ENCODE data around the gene SLC25A41.

Gene SLC25A41

DNA sequence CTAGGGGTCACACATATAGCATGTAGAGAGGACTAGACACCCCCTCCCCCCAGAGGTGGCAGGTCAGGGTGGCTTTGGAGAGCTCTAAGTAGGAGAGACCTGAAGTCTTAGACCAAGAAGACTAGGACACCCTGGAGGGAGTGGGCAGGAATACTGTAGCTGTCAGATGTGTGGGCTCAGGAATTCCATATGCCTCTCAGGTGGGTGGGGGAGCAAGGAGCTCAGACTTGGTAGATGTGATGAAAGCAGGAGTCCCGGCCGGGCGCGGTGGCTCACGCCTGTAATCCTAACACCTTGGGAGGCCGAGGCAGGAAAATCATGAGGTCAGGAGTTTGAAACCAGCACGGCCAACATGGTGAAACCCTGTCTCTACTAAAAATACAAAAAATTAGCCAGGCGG lies 32.1 kb upstream of the SLC25A41 start:
- no peak overlapping the region for H3K4ac ChIP-seq (ENCODE audit: low read depth in 1 of 2, low read length in 2 of 2)
- no peak overlapping the region for H4K8ac ChIP-seq (ENCODE audit: low read length)
- H2AK5ac ChIP-seq (ENCODE audit: low read length, severe bottlenecking): no peak overlapping the region
- peaks cover 4 to 60% of the 10 kb centered on the region in 2 experiments for H3K27me3 ChIP-seq (ENCODE audit: control insufficient read depth in 1 of 2, insufficient read depth in 1 of 2, low read length in 2 of 2)
- no peak overlapping the region for H2BK120ac ChIP-seq (ENCODE audit: low read depth, low read length)
- peaks cover 17% of the 10 kb centered on the region for H3K4me1 ChIP-seq (ENCODE audit: control insufficient read depth, insufficient read depth, low read depth, low read length)
- H2BK15ac ChIP-seq (ENCODE audit: low read depth, poor library complexity, severe bottlenecking): no peak overlapping the region
- no peak overlapping the region for H3K4me3 ChIP-seq (ENCODE audit: insufficient read depth in 1 of 2, low read depth in 1 of 2, low read length in 2 of 2)
- no peak for DNase-seq
- no peak overlapping the region for H2BK12ac ChIP-seq (ENCODE audit: low read length in 2 of 2)
- no peak overlapping the region for H3K9ac ChIP-seq (ENCODE audit: low read length)
- H3K23ac ChIP-seq (ENCODE audit: low read length in 2 of 2): no peak overlapping the region
- H2AFZ ChIP-seq (ENCODE audit: low read depth, low read length): no peak overlapping the region
- H3K4me2 ChIP-seq (ENCODE audit: low read length, poor library complexity, severe bottlenecking): no peak overlapping the region
- H3K36me3 ChIP-seq (ENCODE audit: control insufficient read depth in 1 of 2, insufficient read depth in 2 of 2, low read depth in 1 of 2, low read length in 2 of 2): peaks cover 0 to 19% of the 10 kb centered on the region in 2 experiments
- no peaks in the 10 kb centered on the region for H3K9me3 ChIP-seq (ENCODE audit: control insufficient read depth, low read length)
- no peak overlapping the region for H3K27ac ChIP-seq (ENCODE audit: low read length, poor library complexity, severe bottlenecking)
- H3K18ac ChIP-seq (ENCODE audit: low read depth in 1 of 2, low read length in 2 of 2): no peak overlapping the region
- H3K14ac ChIP-seq (ENCODE audit: low read length in 2 of 2): no peak overlapping the region
- H4K91ac ChIP-seq (ENCODE audit: low read length): no peak overlapping the region
- no peaks in the 10 kb centered on the region for H3K79me1 ChIP-seq (replicated peaks; ENCODE audit: low read length, poor library complexity, severe bottlenecking)
- H2BK5ac ChIP-seq (ENCODE audit: low read depth, low read length, poor library complexity, severe bottlenecking): no peak overlapping the region
- 91% methylated on average over 8 of the region's 8 CpGs for WGBS

DNA sequence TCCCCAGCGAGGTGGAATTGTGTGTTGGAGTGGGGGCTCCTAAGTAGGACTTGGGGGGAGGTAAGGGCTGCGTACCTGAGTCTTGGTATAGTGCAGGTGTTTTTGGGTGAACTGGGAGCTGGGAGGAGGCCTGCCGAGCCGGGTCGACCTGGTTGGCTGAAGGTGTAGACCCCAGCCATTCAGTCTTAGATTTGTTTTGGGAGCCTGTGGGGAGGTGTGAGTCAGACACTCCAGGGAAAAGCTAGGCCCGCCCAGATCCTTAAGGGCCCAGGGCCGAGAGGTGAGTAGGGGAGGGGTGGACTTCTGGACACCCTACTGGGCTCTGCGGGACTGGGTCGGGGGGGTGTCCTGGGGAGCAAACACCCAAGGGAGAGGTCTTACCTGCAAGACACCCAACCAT lies 31.4 kb upstream of the SLC25A41 start:
- peaks cover 0 to 19% of the 10 kb centered on the region in 2 experiments for H3K36me3 ChIP-seq (ENCODE audit: control insufficient read depth in 1 of 2, insufficient read depth in 2 of 2, low read depth in 1 of 2, low read length in 2 of 2)
- H3K4ac ChIP-seq (ENCODE audit: low read depth in 1 of 2, low read length in 2 of 2): no peak overlapping the region
- H3K9ac ChIP-seq (ENCODE audit: low read length): no peak overlapping the region
- H4K91ac ChIP-seq (ENCODE audit: low read length): no peak overlapping the region
- H2AFZ ChIP-seq (ENCODE audit: low read depth, low read length): no peak overlapping the region
- H2BK12ac ChIP-seq (ENCODE audit: low read length in 2 of 2): no peak overlapping the region
- peaks cover 17% of the 10 kb centered on the region for H3K4me1 ChIP-seq (ENCODE audit: control insufficient read depth, insufficient read depth, low read depth, low read length)
- H3K27ac ChIP-seq (ENCODE audit: low read length, poor library complexity, severe bottlenecking): no peak overlapping the region
- H2BK5ac ChIP-seq (ENCODE audit: low read depth, low read length, poor library complexity, severe bottlenecking): no peak overlapping the region
- H2BK15ac ChIP-seq (ENCODE audit: low read depth, poor library complexity, severe bottlenecking): no peak overlapping the region
- H3K9me3 ChIP-seq (ENCODE audit: control insufficient read depth, low read length): no peaks in the 10 kb centered on the region
- H3K23ac ChIP-seq (ENCODE audit: low read length in 2 of 2): no peak overlapping the region
- no peak overlapping the region for H2BK120ac ChIP-seq (ENCODE audit: low read depth, low read length)
- peaks cover 4 to 57% of the 10 kb centered on the region in 2 experiments for H3K27me3 ChIP-seq (ENCODE audit: control insufficient read depth in 1 of 2, insufficient read depth in 1 of 2, low read length in 2 of 2)
- H2AK5ac ChIP-seq (ENCODE audit: low read length, severe bottlenecking): peak overlapping the region; percentile 29
- H4K8ac ChIP-seq (ENCODE audit: low read length): no peak overlapping the region
- H3K4me2 ChIP-seq (ENCODE audit: low read length, poor library complexity, severe bottlenecking): peak overlapping the region; percentile 67
- no peaks in the 10 kb centered on the region for H3K79me1 ChIP-seq (replicated peaks; ENCODE audit: low read length, poor library complexity, severe bottlenecking)
- H3K4me3 ChIP-seq (ENCODE audit: insufficient read depth in 1 of 2, low read depth in 1 of 2, low read length in 2 of 2): no peak overlapping the region
- no peak overlapping the region for H3K14ac ChIP-seq (ENCODE audit: low read length in 2 of 2)
- 47% methylated on average over 9 of the region's 9 CpGs for WGBS
- H3K18ac ChIP-seq (ENCODE audit: low read depth in 1 of 2, low read length in 2 of 2): no peak overlapping the region
- DNase-seq: no peak

DNA sequence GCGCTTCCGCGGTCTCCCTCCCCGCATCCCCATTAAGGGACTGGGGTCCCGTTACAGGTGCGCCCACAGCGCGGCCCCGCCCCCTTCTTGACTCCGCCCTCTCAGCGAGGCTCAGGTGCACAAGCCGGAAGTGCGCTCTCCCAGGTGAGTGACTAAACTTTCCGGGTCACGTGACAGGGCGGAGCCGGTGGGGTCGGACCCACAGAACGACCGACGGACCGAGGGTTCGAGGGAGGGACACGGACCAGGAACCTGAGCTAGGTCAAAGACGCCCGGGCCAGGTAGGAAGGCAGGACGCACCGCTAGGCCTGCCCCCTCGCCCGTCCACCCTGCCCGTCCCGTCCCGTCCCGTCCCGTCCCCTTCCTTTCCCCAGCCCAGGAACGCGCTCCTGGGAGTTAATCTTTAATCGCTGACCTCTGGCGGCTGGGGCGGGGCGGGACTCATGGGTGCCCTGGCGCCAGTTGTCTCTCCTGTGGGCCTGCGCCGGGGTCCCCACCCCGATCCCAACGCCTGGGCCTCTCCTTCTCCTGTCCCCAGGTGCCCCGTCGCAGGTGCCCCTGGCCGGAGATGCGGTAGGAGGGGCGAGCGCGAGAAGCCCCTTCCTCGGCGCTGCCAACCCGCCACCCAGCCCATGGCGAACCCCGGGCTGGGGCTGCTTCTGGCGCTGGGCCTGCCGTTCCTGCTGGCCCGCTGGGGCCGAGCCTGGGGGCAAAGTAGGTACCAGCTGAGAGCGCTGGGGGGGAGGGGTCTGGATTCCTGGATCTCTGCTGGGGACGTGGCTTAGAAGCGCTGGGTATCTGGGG lies 30.7 kb upstream of the SLC25A41 start, which contains the start of gene CRB3:
Gene CRB3, plus strand, starts transcription at position 202 of the 804 bp plus-strand sequence. Its CDS starts 431 bp downstream, at position 633.
- Histone ChIP-seq H3K4me3 (ENCODE audit: insufficient read depth in 1 of 2, low read depth in 1 of 2, low read length in 2 of 2) (peak within 1 kb of the TSS in 1 of 2 experiments; percentile 62), H3K36me3 (ENCODE audit: control insufficient read depth in 1 of 2, insufficient read depth in 2 of 2, low read depth in 1 of 2, low read length in 2 of 2) (peaks cover 0 to 19% of the 10 kb centered on the region in 2 experiments), H3K79me1 (replicated peaks; ENCODE audit: low read length, poor library complexity, severe bottlenecking) (peaks cover 1% of the 10 kb centered on the region), H2AFZ (ENCODE audit: low read depth, low read length) (no peak within 1 kb of the TSS), H3K18ac (ENCODE audit: low read depth in 1 of 2, low read length in 2 of 2) (no peak within 1 kb of the TSS), H3K27ac (ENCODE audit: low read length, poor library complexity, severe bottlenecking) (no peak within 1 kb of the TSS), H2BK120ac (ENCODE audit: low read depth, low read length) (no peak within 1 kb of the TSS), H3K14ac (ENCODE audit: low read length in 2 of 2) (peak within 1 kb of the TSS in 1 of 2 experiments; percentile 26), H2BK15ac (ENCODE audit: low read depth, poor library complexity, severe bottlenecking) (no peak within 1 kb of the TSS), H3K4ac (ENCODE audit: low read depth in 1 of 2, low read length in 2 of 2) (no peak within 1 kb of the TSS), H3K9ac (ENCODE audit: low read length) (no peak within 1 kb of the TSS), H3K4me1 (ENCODE audit: control insufficient read depth, insufficient read depth, low read depth, low read length) (peaks cover 18% of the 10 kb centered on the region), H3K23ac (ENCODE audit: low read length in 2 of 2) (no peak within 1 kb of the TSS), H2BK5ac (ENCODE audit: low read depth, low read length, poor library complexity, severe bottlenecking) (peak within 1 kb of the TSS; percentile 33), H4K8ac (ENCODE audit: low read length) (no peak within 1 kb of the TSS), H3K9me3 (ENCODE audit: control insufficient read depth, low read length) (no peaks in the 10 kb centered on the region), H3K27me3 (ENCODE audit: control insufficient read depth in 1 of 2, insufficient read depth in 1 of 2, low read length in 2 of 2) (peaks cover 4 to 56% of the 10 kb centered on the region in 2 experiments), H3K4me2 (ENCODE audit: low read length, poor library complexity, severe bottlenecking) (peak within 1 kb of the TSS; percentile 67), H2BK12ac (ENCODE audit: low read length in 2 of 2) (no peak within 1 kb of the TSS), H2AK5ac (ENCODE audit: low read length, severe bottlenecking) (peak within 1 kb of the TSS; percentile 41), H4K91ac (ENCODE audit: low read length) (no peak within 1 kb of the TSS)
- DNase-seq: no peak
- WGBS: 3% methylated on average over 59 of the region's 65 CpGs

DNA sequence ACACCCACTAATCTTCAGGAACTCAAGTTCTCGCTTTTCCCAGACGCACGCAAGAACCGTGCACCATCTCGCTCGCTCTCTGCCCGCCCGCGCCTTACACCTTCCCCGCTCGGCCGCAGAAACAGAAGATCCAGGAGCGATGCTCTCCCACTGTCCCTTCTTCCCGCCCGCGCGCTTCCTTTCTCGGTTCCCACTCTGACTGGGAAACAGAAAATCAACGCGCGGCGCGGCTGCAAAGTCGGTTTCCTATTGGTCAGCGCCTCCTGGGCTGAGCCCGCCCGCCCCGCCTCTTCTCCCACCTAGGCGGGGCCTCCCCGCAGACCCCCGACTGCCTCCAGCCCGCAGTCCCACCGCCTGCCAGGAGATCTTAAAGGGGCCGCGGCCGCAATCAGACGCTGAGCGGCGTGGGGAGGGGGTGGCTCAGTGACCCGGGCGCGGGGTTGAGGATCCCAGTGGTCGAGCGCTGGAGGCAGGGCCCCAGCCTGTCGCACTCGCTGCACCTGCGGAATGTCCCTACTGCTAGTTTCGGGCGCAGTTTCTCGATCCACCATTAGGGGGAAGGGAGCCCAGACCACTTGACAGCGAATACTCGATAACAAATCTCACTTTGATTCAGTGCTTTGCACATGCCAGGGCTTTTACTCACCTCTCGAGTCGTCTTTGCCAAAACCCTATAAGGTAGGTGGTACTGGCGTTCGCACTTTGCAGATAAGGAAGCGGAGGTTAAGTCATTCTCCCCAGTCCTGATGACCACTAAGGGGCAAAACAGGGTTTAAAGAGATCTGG lies 26.7 kb upstream of the SLC25A41 start:
- Histone ChIP-seq H3K14ac (ENCODE audit: low read length in 2 of 2) (peak overlapping the region in 1 of 2 experiments; percentile 75), H3K4me1 (ENCODE audit: control insufficient read depth, insufficient read depth, low read depth, low read length) (peaks cover 34% of the 10 kb centered on the region), H2BK12ac (ENCODE audit: low read length in 2 of 2) (peak overlapping the region in 1 of 2 experiments; percentile 83), H3K9ac (ENCODE audit: low read length) (peak overlapping the region; percentile 72), H3K4me2 (ENCODE audit: low read length, poor library complexity, severe bottlenecking) (peak overlapping the region; percentile 99), H3K9me3 (ENCODE audit: control insufficient read depth, low read length) (peaks cover 1% of the 10 kb centered on the region), H3K18ac (ENCODE audit: low read depth in 1 of 2, low read length in 2 of 2) (peak overlapping the region in 1 of 2 experiments; percentile 86), H3K4me3 (ENCODE audit: insufficient read depth in 1 of 2, low read depth in 1 of 2, low read length in 2 of 2) (peak overlapping the region; percentile 78 to 88), H2BK120ac (ENCODE audit: low read depth, low read length) (no peak overlapping the region), H3K36me3 (ENCODE audit: control insufficient read depth in 1 of 2, insufficient read depth in 2 of 2, low read depth in 1 of 2, low read length in 2 of 2) (peaks cover 4 to 17% of the 10 kb centered on the region in 2 experiments), H3K27ac (ENCODE audit: low read length, poor library complexity, severe bottlenecking) (peak overlapping the region; percentile 83), H3K4ac (ENCODE audit: low read depth in 1 of 2, low read length in 2 of 2) (peak overlapping the region in 1 of 2 experiments; percentile 63), H2AK5ac (ENCODE audit: low read length, severe bottlenecking) (peak overlapping the region; percentile 55), H2AFZ (ENCODE audit: low read depth, low read length) (peak overlapping the region; percentile 97), H3K27me3 (ENCODE audit: control insufficient read depth in 1 of 2, insufficient read depth in 1 of 2, low read length in 2 of 2) (peaks cover 0 to 23% of the 10 kb centered on the region in 2 experiments), H2BK15ac (ENCODE audit: low read depth, poor library complexity, severe bottlenecking) (no peak overlapping the region), H4K8ac (ENCODE audit: low read length) (no peak overlapping the region), H4K91ac (ENCODE audit: low read length) (no peak overlapping the region), H3K79me1 (replicated peaks; ENCODE audit: low read length, poor library complexity, severe bottlenecking) (peaks cover 21% of the 10 kb centered on the region), H3K23ac (ENCODE audit: low read length in 2 of 2) (no peak overlapping the region), H2BK5ac (ENCODE audit: low read depth, low read length, poor library complexity, severe bottlenecking) (peak overlapping the region; percentile 8)
- under 1% methylated on average over 48 of the region's 57 CpGs for WGBS
- peak; percentile 99 for DNase-seq
